HT1080 (cell line): Measurements from ENCODE around the gene MBD5. TPM values are rescaled to one million over a fixed set of nuclear protein-coding genes. Genes with fewer than 3 reads are reported as not detected.

Experiments
- DNase-seq: peaks from one replicate; pipeline ENCODE4 v3.0.0-alpha.2; 2015; ENCODE audit warnings: low read depth
- total RNA-seq: library from RNA; depleted of rRNA; stranded (reverse); fragments of >200 nt; shearing (Covaris generic); gene quantifications from 2 replicates; pipeline ENCODE4 v1.2.3, GENCODE V29; 2014

MBD5 gene
- total RNA-seq, 1 experiment from 2014 or later = 7.1 TPM

DNA sequence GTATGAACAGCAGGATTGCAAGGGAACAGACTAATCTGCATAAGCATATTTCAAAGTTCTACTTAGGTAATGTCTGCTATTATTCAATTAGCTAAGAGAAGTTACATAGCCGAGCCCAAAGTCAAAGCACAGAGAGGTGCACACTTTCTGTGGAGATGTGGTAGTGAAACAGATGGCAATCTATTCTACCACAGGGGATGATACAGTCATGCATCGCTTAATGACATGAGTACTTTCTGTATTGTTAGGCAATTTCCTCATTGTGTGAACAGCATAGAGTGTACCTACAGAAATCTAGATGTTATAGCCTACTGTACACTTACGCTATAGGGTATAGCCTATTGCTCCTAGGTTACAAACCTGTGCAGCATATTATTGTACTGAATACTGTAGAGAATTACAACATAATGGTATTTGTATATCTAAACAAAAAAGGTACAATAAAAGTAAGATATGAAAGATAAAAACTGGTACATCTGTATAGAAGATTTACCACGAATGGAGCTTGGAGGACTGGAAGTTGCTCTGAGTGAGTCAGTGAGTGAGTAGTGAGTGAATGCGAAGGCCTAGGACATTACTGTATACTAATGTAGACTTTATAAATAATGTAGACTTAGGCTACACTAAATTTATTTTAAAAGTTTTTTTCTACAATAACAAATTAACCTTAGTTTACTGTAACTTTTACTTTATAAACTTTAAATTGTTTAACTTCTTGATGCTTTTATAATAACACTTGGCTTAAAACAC is 197.6 kb downstream of the MBD5 start:
- no peak for DNase-seq

DNA sequence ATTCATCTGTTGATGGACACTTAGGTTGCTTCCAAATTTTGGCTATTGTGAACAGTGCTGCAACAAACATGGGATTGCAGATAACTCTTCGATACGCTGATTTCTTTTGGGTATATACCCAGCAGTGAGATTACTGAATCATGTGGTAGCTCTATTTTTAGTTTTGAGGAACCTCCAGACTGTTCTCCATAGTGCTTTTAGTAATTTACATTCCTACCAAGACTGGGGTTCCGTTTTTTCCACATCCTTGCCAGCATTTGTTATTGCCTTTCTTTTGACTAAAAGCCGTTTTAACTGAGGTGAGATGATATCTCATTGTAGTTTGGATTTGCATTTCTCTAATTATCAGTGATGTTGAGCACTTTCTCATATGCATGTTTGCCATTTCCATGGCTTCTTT is 200.3 kb downstream of the MBD5 start:
- no peak for DNase-seq

DNA sequence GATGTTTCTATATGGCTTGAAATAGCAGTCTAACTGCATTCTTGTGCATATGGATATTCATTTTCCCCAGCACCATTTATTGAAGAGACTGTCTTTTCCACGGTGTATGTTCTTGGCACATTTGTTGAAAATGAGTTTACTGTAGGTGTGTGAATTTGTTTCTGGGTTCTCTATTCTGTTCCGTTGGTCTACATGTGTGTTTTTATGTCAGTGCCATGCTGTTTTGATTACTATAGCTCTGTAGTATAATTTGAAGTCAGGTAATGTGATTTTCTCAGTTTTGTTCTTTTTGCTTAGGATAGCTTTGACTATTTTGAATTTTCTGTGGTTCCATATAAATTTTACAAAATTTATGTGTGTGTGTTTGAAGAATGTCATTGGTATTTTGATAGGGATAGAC is 201.0 kb downstream of the MBD5 start:
- DNase-seq = no peak

DNA sequence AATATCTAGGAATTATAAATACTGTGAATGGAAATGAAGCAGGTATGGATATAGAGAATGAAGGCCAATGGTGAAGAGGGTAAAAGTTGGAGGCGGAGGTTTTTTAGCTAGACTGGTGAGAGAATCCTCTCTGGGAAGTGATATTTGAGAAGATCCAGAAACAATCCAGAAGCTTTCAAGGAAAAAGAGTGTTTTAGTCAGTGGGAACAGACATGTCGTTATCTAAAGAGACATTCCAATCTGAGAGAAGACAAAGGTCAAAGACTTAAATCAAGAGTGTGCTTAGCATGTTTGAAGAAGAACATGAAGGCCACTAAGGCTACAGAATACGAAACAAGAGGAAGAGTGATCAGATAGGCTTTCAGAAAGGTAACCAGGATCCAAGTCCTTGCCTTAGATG is 211.0 kb downstream of the MBD5 start:
- DNase-seq = no peak

DNA sequence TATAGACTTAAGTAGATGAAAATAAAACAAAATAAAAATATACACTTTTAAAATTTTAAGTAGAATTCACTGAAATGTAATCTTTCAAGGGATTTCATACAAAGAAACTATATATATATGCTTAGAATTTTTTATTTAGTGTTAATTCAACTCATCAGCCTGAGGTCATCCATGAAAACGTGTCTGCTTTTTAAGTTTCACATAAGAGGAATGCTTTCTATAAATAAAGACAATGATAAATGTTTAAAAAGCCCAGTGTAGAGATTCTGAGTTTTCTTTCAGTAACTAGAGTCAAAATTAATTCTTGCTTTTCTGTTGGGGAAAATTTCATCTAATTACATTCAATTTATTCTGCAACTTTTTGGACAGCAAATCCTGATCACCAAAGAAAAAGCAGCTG is 213.3 kb downstream of the MBD5 start:
- DNase-seq = no peak

DNA sequence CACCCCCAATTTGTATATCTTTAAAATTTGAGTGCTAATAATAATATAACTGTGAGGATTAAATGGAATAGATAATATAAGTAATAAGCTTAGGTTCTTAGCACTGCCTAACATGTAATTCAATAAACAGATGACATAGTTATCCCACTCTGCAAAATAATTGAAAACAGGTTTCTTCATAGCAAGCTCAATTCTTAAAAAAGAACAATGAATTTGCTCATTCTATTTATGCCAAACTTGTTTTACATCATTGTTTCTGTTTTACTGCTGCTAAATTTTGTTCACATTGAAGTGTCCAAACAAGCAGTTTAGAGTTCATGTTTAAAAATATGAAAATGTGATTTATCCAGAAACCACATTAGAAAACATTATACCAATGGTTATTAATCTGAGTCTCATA is 217.0 kb downstream of the MBD5 start:
- DNase-seq = no peak

DNA sequence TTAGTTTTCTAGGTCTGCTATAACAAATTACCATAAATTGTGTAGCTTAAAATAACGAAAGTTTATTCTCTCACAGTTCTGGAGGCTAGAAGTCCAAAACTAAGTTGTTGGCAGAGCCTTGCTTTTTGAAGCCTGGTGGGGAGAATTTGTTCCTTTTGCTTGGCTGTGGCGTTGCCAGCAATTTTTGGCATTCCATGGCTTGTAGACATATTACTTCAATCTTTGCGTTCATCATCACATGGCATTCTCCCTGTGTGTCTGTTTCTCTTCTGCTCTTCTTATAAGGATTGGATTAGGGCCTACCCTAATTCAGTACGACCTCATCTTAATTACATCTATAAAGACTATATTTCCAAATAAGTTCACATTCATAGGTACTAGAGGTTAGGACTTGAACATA is 217.7 kb downstream of the MBD5 start:
- DNase-seq = no peak

DNA sequence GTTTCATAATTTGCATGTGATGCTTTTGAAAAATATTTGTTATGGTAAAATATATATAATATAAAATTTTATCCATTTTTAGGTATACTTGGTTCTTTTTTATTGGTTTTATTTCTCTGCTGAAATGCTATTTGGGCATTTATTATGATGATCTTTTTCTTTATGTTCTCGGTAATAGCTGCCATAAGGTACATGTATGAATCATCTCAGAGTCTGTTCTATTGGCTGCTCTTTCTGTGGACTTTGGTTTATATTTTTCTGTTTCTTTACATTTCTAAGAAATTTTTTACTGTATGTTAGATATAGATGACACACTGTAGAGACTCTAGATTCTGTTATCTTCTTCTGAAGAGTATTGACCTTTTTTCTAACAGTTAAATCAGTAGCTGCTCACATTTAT is 219.9 kb downstream of the MBD5 start:
- DNase-seq = no peak

DNA sequence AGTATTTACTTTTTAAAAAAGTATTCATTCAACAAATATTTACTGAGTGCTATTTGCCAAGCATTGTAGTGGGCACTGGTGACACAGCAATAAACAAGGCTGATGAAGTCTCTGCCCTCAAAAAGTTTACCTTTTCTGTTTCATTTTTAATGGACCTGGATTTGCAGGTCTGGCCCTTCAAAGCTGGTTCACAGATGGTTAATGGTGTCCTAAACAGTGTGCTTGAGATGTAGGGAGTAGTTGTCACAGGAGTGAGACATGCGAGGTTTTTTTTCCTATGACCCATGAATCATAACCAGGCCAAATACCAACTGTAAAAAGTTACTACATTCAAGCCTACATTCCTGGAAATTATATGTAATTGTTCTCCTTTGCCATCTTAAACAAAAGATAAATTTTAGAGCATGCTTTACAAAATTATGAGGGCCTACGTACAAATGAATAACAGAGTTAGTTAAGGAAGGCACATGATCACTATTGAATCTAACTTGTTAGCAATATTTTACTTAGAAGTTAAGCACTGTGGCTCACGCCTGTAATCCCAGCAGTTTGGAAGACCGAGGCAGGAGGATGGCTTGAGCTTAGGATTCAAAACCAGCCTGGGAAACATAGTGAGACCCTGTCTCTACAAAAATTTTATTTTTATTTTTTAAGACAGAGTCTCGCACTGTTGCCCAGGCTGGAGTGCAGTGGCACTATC is 223.9 kb downstream of the MBD5 start:
- DNase-seq = peak; percentile 38

DNA sequence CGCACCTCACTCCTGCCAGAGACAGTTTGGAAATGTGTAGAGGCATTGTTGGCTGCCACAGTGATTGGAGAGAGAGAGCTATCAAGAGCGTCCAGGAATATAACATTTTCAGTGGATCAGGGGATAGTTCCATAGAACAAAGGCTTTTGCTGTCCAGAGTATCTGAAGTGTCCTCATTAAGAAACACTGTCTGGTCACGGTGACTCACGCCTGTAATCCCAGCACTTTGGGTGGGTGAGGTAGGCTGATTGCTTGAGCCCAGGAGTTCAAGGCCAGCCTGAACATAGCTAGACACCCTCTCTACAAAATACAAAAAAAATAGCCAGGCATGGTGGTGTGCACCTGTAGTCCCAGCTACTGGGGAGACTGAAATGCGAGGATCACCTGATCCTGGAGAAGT is 231.1 kb downstream of the MBD5 start:
- DNase-seq = no peak

DNA sequence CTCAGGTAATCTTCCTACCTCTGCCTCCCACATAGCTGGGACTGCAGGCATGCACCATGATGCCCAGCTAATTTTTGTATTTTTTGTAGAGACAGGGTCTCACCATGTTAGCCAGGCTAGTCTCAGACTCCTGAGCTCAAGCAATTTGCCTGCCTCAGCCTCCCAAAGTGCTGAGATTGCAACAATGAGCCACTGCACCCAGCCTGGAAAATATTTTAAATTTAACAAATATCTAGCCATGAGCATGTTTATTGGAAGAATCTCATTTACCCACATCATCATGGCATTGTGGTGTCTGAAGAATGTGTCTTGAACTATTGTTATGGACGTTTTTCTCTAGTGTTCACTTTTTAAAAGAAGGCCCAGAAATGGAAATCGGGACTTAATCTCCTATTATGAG is 231.8 kb downstream of the MBD5 start:
- DNase-seq = no peak

DNA sequence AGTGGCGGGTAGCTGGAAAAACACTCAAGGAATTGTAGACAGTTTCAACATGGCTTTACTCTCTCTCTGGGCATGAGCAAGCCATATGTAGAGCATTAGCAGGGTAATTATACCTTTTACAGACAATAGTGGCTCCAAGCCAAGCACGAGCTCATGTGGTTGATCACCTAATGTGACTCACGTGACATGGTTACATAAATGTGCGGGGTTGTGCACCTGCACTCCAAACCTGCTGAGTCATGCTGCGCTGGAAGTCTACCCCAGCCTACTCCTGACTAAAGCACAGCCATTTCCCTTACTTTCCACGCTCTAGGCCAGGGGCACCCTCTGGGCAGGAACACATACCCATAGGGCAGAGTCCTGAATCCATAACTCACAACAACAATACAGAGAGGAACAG is 232.8 kb downstream of the MBD5 start:
- peak; percentile 76 for DNase-seq

DNA sequence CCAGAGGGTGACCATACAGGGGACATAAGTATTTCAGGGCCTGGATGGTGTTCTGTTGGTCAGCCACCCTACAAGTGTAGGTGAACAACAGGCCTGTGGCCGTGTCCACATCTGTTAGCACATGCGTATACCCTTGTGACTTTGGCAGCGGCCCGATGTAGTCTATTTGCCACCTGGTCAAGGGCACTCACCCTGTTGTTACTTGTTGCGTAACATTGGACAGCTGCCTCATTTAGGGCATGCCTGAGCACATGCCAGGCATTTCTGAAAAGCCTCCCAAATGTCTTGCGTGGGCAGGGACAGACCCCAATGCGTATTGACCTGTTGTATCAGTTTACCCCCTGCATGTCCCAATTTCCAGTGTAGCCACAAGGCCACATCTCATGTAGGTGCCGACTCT is 235.0 kb downstream of the MBD5 start:
- DNase-seq = no peak

DNA sequence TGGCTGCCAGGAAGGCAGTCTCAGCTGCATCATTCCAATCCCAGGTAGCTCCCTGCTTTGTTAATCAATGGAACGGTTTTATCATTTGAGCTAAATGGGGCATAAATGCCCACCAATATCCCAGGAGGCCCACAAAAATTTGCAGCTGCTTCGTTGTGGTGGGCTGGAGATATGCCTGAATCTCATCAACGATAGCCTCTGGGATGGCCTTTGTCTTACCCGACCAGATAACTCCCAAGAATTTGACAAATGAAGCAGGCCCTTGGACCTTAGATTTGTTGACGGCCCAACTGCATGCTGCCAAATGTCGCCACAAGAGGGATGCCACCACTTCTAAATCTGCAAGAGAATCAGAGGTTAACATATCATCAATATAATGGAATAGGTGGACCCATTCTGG is 236.4 kb downstream of the MBD5 start:
- no peak for DNase-seq

DNA sequence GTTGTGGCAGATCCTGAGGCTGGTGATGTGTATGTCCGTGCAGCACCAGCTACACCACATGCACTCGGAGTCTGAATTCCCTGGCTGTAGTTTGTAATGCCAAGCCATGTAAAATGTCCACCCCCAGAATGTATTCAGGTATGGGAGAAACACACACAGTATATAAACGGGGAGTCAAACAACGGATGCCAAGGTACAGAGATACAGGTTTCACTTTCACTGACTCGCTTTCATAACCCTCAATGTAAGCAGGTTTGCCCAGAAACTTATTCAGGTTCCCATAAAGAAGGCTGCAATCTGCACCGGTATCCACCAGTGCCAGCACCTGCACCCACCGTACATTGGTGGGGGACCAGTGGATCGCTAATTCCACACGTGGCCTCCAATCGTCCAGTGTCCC is 237.2 kb downstream of the MBD5 start:
- no peak for DNase-seq

DNA sequence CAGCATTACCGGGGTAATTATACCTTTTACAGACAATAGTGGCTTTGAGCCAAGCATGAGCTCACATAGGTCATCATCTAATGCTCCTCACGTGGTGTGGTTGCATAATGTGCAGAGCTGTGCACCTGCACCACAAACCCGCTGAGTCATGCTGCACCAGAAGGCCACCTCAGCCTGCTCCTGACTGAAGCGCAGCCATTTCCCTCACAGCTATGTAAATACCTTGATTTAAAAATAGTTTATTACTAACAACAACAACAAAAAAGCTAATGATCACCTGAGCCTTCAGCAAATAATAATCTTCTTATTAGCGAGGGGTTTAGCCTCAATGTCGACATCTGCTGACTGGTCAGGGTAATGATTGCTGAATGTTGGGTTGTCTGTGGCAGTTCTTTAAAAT is 238.8 kb downstream of the MBD5 start:
- DNase-seq = peak; percentile 53

DNA sequence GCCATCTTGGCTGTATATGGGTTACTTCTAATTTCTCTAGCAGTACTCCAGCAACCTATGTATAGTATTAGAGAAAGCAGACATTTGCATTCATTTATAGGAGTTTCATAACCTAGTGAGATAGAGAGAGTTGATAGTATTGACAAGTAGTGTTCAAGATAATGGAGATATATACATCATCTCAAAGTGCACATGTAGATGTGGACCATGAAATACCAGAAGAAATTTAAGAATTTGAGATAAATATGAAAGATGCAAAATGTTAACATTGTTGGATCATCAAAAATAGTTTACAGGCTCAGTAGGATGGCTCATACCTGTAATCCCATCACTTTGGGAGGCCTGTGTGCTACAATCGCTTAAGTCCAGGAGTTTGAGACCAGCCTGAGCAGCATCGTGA is 243.0 kb downstream of the MBD5 start:
- DNase-seq = no peak

DNA sequence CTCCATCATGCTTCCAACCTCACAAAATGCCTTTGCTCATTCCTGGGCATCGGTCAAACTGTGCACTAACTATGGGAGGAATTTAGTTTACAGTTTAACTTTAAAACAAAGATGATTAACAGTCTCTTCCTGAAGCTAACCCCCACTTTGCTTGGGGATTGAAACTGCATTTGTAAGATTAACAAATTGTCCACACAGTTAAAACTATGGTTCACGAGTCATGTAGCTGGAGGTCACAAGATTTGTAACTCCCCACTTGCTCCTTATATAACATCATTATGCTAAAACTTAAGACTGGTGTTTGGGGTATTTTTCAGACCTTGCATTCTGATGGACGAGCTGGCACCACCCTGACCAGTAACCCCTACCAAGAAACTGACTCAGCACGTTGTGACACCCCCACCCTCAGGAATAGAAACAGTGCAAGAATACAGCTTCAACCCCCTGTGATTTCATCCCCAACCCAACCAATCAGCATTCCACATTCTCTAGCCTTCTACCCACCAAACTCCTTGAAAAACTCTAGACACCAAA is 252.3 kb downstream of the MBD5 start:
- DNase-seq = peak; percentile 15

DNA sequence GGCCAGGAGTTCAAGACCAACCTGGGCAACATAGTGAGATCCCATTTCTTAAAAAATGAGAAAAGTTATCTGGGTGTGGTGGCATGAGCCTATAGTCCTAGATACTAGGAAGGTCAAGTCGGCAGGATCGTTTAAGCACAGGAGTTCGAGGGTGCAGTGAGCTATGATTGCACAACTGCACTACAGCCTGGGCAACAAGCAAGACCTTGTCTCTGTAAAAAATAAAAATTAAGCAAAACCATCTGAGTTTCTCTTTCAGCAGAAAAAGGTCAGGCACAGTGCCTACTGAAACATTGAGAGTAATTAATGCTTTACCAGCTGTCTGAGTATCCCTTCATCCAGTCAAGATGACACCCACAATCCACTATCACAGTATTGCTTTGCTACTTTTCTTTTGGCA is 258.3 kb downstream of the MBD5 start:
- no peak for DNase-seq

DNA sequence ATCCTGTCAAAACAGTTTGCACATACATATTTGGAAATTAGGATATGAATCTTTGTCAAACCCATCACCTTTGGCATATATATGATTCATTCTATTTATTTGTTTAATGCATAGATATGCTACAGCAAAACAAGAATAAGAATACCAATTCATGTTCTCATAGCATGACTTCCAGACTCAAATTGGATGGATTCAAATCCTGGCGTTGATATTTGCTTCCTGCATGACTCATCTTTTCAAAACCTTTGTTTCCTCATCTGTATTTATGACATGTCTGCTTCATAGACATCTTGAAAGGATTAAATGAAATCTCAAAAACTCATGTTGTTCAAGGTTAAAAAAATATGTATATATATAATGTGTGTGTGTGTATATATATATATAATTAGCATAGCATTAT is 261.3 kb downstream of the MBD5 start:
- peak; percentile 14 for DNase-seq

DNA sequence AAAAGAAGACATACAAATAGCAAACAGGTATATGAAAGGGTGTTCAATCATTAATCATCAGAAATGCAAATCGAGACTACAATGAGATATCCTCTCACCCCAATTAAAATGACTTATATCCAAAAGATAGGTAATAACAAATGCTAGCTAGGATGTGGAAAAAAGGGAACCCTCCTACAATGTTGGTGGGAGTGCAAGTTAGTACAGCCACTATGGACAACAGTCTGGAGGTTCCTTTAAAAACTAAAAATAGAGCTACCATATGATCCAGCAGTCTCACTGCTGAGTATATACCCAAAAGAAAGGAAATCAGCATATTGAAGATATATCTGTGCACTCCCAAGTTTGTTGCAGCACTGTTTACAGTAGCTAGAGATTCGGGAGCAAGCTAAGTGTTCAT is 271.5 kb downstream of the MBD5 start:
- DNase-seq = no peak

DNA sequence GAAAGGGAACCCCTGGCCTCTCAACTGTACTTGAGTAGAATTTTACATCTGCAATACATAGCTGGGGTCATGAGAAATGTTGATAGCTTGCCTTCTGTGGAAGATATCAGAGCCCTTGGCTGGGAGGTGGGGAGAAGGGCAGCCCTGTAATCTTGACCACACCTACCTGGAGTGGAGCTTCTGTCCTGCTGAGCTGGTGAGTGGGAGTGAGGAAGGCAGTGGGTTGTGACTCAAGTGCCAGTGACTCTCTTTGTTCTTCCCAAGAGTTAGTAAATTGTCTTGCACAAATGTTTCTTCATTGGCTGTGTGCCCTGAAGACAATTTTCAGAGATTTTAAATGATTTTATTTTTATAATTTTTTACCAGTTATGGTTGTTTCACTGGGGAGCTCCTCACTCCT is 277.3 kb downstream of the MBD5 start:
- peak; percentile 35 for DNase-seq

DNA sequence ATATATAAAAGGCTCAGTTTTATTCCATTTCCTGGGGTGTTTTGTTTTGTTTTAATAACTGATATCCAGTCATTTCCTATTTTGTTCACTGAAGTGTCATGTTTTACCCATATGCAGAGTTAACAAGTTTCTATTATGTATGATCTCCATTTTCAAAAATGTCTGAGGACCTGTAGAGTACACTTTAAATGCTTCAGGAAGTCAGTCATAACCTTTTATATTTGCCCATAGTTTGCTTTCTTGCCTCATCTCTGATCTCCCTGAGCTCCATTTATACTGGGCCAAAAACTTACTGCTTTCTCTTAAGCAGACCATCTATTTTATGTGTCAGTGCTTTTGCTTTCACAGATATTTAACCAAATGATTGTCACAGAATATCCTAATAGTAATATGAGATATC is 278.7 kb downstream of the MBD5 start:
- no peak for DNase-seq
